CD4-positive, alpha-beta T cell treated with Interleukin-2 at 100 ng/mL for 4 hours (primary cell): Measurements from ENCODE around the gene SLC25A1.

Experiments used
- DNase-seq: peaks from one replicate; pipeline ENCODE4 v3.0.0-alpha.2; 2020; ENCODE audit warnings: low spot score

SLC25A1 gene

GRCh38 chr22:19180740-19181410 lies 2.3 kb upstream of the SLC25A1 start:
- no peak for DNase-seq

- DNase-seq, result no peak
Observed at GRCh38 chr22:19180234-19180633, 1.7 kb upstream of the SLC25A1 start.

- DNase-seq, result peak; percentile 53
Observed at GRCh38 chr22:19179497-19180048, 1.0 kb upstream of the SLC25A1 start.

GRCh38 chr22:19178065-19178656 lies 375 bp downstream of the SLC25A1 start:
- peak; percentile 37 for DNase-seq

GRCh38 chr22:19177164-19178064 lies 1.1 kb downstream of the SLC25A1 start:
- DNase-seq, result no peak

- DNase-seq, result no peak
Observed at GRCh38 chr22:19176732-19177131, 1.8 kb downstream of the SLC25A1 start.

- no peak for DNase-seq
Observed at GRCh38 chr22:19176175-19176643, 2.3 kb downstream of the SLC25A1 start.

GRCh38 chr22:19175602-19176174 lies 2.8 kb downstream of the SLC25A1 start:
- no peak for DNase-seq

GRCh38 chr22:19175026-19175601 lies 3.4 kb downstream of the SLC25A1 start:
- no peak for DNase-seq

- DNase-seq, result no peak
Observed at GRCh38 chr22:19174106-19175025, 4.2 kb downstream of the SLC25A1 start.

- no peak for DNase-seq
Observed at GRCh38 chr22:19173047-19174035, 5.2 kb downstream of the SLC25A1 start.

GRCh38 chr22:19172213-19173046 lies 6.1 kb downstream of the SLC25A1 start:
- no peak for DNase-seq

- DNase-seq, result no peak
Observed at GRCh38 chr22:19169947-19170318, 8.6 kb downstream of the SLC25A1 start.

GRCh38 chr22:19169002-19169946 lies 9.3 kb downstream of the SLC25A1 start:
- DNase-seq, result no peak

GRCh38 chr22:19168088-19168890 lies 10.2 kb downstream of the SLC25A1 start:
- no peak for DNase-seq

- DNase-seq, result no peak
Observed at GRCh38 chr22:19167106-19167869, 11.2 kb downstream of the SLC25A1 start.
